KMS-11 (cell line): Measurements from ENCODE around the gene SH3BGRL2.

Experiments
- H2AFZ ChIP-seq: fragments of 200-600 bp; sonication (generic); 2 replicates; pipeline ENCODE4 v1.6.1; 2016; ENCODE audit warnings: antibody characterized with exemption, mixed run types, low read depth
- H3K27ac ChIP-seq: fragments of 200-600 bp; sonication (generic); 2 replicates; pipeline ENCODE4 v1.6.1; 2016; ENCODE audit warnings: mild to moderate bottlenecking, mixed run types
- H3K27me3 ChIP-seq: fragments of 200-600 bp; sonication (generic); 2 replicates; pipeline ENCODE4 v1.6.1; 2017; ENCODE audit warnings: mild to moderate bottlenecking, low read depth, mixed run types, moderate library complexity; ENCODE audit not compliant: insufficient read depth
- H3K36me3 ChIP-seq: fragments of 200-600 bp; sonication (generic); 2 replicates; pipeline ENCODE4 v1.6.1; 2017; ENCODE audit warnings: mild to moderate bottlenecking, mixed run types; ENCODE audit not compliant: insufficient read depth
- H3K4me1 ChIP-seq: fragments of 200-600 bp; sonication (generic); 2 replicates; pipeline ENCODE4 v1.6.1; 2016; ENCODE audit warnings: mild to moderate bottlenecking, low read depth, mixed run types; ENCODE audit not compliant: poor library complexity, severe bottlenecking
- H3K4me2 ChIP-seq: fragments of 200-600 bp; sonication (generic); 2 replicates; pipeline ENCODE4 v1.7.0; 2016; ENCODE audit warnings: mild to moderate bottlenecking, mixed run types
- H3K4me3 ChIP-seq: fragments of 200-600 bp; sonication (generic); IDR thresholded peaks from 2 replicates; pipeline ENCODE4 v1.6.1; 2017; ENCODE audit warnings: low read depth, low read length, mixed read lengths; ENCODE audit not compliant: insufficient read depth
- H3K79me2 ChIP-seq: fragments of 200-600 bp; sonication (generic); 2 replicates; pipeline ENCODE4 v1.6.1; 2016; ENCODE audit warnings: low read depth, mixed run types; ENCODE audit not compliant: insufficient read depth
- H3K9ac ChIP-seq: fragments of 200-600 bp; sonication (generic); 2 replicates; pipeline ENCODE4 v1.6.1; 2016; ENCODE audit warnings: mild to moderate bottlenecking, mixed run types
- H4K20me1 ChIP-seq: fragments of 200-600 bp; sonication (generic); 2 replicates; pipeline ENCODE4 v1.6.1; 2016; ENCODE audit warnings: mild to moderate bottlenecking, mixed run types; ENCODE audit not compliant: insufficient read depth
- TF ChIP-seq, protein P1 (sequence below): fragments of 200-600 bp; sonication (generic); conservative IDR thresholded peaks from 2 replicates; pipeline ENCODE4 v1.6.1; 2017; ENCODE audit warnings: low read depth, mild to moderate bottlenecking, antibody characterized with exemption, low read length, moderate library complexity, mixed read lengths

SH3BGRL2 gene

DNA sequence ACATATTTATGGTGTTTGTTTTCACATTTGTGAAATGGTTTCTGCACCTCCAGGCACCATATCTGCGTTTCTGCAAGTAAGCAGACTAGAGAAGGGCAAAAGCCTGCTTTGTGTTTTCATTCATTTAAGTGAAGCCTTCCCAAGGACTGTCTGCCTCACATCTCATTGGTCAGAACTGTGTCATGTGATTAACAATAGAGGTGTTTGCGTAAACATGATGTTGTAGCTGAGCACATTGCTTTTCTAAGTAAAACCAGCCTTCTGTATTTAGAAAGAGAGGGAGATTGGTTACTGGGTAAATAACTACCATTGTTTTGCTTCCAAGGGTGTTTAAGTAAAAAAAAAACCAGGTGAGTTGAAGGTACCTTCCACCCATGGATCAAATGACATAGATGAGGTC, 39.7 kb downstream of the SH3BGRL2 start:
- H2AFZ ChIP-seq = no peak overlapping the region
- no peaks in the 10 kb centered on the region for H4K20me1 ChIP-seq
- H3K4me2 ChIP-seq = no peak overlapping the region
- no peaks in the 10 kb centered on the region for H3K4me1 ChIP-seq
- no peaks in the 10 kb centered on the region for H3K36me3 ChIP-seq
- TF ChIP-seq, protein P1, sequence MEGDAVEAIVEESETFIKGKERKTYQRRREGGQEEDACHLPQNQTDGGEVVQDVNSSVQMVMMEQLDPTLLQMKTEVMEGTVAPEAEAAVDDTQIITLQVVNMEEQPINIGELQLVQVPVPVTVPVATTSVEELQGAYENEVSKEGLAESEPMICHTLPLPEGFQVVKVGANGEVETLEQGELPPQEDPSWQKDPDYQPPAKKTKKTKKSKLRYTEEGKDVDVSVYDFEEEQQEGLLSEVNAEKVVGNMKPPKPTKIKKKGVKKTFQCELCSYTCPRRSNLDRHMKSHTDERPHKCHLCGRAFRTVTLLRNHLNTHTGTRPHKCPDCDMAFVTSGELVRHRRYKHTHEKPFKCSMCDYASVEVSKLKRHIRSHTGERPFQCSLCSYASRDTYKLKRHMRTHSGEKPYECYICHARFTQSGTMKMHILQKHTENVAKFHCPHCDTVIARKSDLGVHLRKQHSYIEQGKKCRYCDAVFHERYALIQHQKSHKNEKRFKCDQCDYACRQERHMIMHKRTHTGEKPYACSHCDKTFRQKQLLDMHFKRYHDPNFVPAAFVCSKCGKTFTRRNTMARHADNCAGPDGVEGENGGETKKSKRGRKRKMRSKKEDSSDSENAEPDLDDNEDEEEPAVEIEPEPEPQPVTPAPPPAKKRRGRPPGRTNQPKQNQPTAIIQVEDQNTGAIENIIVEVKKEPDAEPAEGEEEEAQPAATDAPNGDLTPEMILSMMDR = no peak
- no peaks in the 10 kb centered on the region for H3K79me2 ChIP-seq
- no peaks in the 10 kb centered on the region for H3K27me3 ChIP-seq
- no peak overlapping the region for H3K9ac ChIP-seq
- no peak overlapping the region for H3K4me3 ChIP-seq
- no peak overlapping the region for H3K27ac ChIP-seq

DNA sequence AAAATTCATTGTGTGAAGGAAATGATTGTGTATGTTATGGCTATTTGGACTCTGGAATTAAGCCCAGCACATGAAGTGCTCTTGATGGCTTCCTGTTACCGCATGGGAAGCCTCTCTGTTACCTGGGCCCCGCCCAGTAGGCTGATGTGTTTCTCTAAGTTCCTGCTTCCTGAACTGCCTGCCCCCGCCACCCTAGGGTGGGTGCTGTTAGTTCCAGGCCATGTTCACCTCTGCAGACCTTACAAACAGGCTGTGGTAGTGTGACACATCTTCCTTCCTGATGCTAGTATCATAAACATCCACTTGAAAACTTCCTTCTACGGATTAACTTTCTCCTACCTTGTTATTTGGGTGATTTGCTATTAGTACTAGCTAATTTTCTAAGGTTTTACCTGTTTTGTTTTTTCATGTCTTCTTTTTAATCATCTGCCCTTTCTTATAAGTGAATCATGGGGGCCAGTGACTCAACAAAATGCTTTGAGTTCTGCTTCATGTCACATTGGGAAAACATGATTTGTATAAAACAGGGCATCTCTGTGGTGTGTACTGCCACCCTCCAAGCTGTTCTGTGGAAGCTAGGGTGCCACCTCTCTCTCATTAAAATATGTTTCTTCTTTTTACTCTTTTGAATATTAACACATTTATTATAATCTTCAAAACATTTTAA, 40.6 kb downstream of the SH3BGRL2 start:
- Histone ChIP-seq H3K79me2 (no peaks in the 10 kb centered on the region), H3K27me3 (no peaks in the 10 kb centered on the region), H3K9ac (no peak overlapping the region), H3K4me1 (no peaks in the 10 kb centered on the region), H4K20me1 (no peaks in the 10 kb centered on the region), H3K4me2 (no peak overlapping the region), H3K4me3 (no peak overlapping the region), H3K36me3 (no peaks in the 10 kb centered on the region), H2AFZ (no peak overlapping the region), H3K27ac (no peak overlapping the region)
- TF ChIP-seq, protein P1 = no peak

DNA sequence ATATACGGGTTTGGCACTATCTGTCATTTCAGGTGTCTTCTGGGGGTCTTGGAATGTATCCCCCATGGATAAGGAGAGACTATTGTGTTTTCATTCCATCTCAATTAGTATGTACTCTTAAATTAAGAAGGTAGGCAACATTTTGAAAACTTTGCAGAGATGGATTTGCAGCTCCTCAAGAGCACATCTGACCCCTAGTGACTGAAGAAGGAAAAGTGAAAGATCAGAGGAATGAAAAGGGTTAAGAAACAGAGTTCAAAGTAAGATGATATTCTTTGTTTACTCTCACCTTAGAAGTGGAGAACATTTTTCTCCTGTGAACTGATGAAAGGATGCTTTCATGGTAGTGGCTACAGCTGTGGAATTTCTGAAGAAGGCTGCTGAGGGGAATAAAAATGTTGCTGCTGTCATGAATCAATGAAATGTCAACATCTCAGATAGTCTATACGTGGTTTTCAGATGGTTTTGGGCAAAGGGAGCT, 41.5 kb downstream of the SH3BGRL2 start:
- H3K4me1 ChIP-seq = no peaks in the 10 kb centered on the region
- H3K27ac ChIP-seq = no peak overlapping the region
- no peaks in the 10 kb centered on the region for H4K20me1 ChIP-seq
- no peak overlapping the region for H3K9ac ChIP-seq
- no peaks in the 10 kb centered on the region for H3K27me3 ChIP-seq
- H3K36me3 ChIP-seq = no peaks in the 10 kb centered on the region
- TF ChIP-seq, protein P1 = peak; percentile 49
- no peak overlapping the region for H3K4me3 ChIP-seq
- no peak overlapping the region for H2AFZ ChIP-seq
- no peaks in the 10 kb centered on the region for H3K79me2 ChIP-seq
- no peak overlapping the region for H3K4me2 ChIP-seq

DNA sequence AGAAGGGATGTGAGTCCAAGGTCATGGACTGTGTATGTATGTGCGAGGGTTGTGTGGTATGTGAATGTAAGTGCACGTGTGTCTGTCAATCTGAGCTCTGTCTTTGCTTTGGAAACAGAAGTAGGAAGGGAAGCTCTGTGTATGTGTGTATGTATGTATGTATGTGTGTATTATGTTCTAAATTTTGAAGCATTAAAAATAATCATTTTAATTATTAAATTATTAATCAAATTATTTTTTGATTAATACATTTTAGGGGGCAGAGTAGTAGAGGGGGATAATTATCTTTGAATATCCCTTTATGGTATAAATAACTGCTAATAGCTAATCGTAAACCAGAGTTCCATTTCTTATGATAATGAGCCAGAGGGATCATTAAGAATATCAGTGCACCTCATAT, 42.8 kb downstream of the SH3BGRL2 start:
- H4K20me1 ChIP-seq = no peaks in the 10 kb centered on the region
- TF ChIP-seq, protein P1 = no peak

More for the DNA sequence above, 42.8 kb downstream of the SH3BGRL2 start:
- no peak overlapping the region for H3K4me2 ChIP-seq
- H3K27ac ChIP-seq = no peak overlapping the region
- H3K36me3 ChIP-seq = no peaks in the 10 kb centered on the region
- no peaks in the 10 kb centered on the region for H3K27me3 ChIP-seq
- no peaks in the 10 kb centered on the region for H3K4me1 ChIP-seq
- no peak overlapping the region for H2AFZ ChIP-seq
- no peak overlapping the region for H3K4me3 ChIP-seq
- H3K9ac ChIP-seq = no peak overlapping the region
- no peaks in the 10 kb centered on the region for H3K79me2 ChIP-seq
